DMS 273 (cell line): ENCODE data around the gene ZBTB42.
A peak's percentile ranks its signal among the peaks of the same experiment; 100 is the strongest.
"Not testable (repeated sequence)": the region's sequence is repeated elsewhere in the genome, so short reads cannot be mapped to it uniquely, and the experiment has no call there.

Experiments used
- DNase-seq: peaks from one replicate; lab custom pipeline; 2025; ENCODE audit not compliant: unreplicated experiment; lab: John Stamatoyannopoulos, UW

ZBTB42 gene

DNA sequence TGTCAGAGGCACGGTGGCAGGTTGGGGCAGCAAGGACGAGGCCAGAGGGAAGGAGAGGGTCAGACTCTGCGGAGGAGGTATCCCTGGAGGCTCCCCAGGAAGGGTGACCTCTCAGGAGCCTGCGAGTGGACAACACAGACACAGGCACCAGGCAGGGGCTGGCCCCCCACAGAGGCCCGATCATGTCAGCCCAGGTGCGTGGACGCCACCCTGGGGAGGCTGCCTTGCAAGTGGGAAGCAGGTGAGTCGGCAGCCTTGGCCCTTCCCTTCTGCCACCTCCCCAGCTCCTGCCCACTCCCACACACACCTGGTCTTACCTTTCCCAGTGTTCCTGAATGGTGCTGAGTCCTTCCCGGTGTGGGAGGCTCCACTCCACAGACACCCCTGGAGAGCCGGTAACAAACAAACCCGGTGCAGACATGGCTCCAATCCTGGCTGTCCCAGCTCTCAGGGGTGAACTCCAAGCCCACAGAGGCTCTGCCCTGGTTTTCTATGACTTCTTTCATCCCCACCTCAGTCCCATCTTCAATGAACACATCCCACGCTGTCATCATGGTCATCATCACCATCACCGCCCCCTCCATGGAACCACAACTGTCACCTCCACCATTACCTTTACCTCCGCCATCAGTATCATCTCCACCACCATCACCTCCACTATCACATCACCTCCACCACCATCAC is 5.2 kb downstream of the ZBTB42 start:
- DNase-seq: peak; percentile 44

DNA sequence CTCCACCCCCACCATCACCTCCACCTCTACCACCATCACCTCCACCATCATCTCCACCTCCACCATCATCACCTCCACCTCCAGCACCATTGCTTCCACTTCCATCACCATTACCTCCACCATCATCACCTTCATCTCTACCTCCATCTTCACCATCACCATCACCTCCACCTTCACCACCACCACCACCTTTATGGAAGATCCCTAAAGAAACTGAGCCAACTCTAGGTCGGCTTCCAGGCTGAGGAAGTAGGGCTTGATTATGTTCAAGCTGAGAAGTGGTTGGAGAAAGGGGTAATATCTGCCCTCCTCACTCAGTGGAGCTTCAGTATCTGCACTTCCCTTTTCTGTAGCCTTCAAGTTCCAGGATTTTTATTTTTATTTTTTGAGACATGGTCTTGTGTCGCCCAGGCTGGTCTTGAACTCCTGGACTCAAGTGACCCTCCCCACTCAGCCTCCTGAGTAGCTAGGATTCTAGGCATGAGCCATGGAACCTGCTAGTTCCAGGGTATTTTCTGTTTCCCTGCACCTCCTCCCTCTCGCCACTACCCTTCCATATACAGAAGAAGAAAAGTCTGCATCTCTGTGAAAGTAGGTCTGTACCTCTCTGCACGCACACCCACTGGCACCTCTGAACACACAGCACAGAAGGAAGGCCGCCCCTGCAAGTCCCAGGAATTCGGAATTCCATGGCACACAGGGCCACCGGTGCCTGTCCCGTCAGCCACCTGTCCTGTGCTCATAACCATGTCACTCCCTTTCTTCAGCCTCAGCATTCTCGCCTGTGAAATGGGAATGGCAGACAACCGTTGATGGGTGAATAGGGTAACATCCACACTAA is 5.9 kb downstream of the ZBTB42 start:
- DNase-seq: no peak

DNA sequence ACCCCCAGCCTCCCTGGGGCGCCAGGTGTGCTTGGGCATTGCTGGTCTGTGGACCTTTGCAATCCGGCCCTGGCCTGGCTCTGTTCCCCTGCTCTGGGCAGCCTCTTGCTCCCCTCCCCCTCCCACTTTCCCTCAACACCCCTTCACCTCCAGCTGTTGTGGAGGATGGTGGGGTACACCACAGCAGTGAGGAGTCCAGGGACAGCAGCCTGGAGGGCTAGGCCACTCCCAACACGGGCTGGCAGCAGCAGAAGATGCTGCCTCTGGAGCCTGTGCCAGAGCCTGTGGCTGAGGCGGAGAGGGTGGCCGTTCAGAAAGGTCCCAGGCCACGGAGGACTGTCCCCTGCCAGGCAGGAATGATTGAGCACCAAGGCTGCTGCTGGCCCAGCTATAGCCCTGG is 7.6 kb downstream of the ZBTB42 start:
- DNase-seq: no peak

DNA sequence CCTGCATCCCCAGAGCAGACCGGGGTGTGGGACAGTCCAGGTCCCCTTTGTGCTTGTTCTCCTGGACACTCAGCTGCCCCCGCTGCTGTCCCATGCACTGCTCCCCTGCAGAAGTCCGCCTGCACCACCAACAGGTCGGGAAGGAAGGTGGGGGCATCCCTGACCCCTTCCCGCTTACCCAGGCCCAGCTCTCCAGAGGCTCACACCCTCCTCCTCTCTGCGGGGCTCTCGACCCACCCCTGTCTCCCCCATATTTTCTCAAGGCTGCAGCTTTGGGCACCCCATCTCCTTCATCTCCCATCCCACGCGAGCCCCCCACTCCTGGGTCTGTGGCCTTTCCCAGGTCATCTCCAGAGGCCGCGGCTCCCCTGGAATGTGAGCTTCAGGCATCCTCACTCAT is 9.4 kb downstream of the ZBTB42 start:
- DNase-seq: no peak

DNA sequence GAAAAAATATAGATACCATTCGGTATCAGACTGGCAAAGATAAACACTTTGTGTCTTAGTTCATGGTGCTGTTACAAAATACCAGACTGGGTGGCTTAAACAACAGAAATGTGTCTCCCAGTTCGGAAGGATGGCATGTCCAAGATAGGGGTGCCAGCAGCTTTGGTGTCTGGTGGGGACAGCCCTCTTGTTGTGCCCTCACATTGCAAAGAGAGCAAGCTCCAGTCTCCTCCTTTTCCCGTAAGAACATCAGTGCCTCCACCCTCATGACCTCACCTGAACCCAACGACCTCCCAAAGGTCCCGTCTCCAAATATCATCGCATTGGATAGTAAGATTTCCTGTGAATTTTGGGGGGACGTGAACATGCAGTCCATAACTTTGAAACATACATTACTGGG is 12.4 kb downstream of the ZBTB42 start:
- DNase-seq: no peak

DNA sequence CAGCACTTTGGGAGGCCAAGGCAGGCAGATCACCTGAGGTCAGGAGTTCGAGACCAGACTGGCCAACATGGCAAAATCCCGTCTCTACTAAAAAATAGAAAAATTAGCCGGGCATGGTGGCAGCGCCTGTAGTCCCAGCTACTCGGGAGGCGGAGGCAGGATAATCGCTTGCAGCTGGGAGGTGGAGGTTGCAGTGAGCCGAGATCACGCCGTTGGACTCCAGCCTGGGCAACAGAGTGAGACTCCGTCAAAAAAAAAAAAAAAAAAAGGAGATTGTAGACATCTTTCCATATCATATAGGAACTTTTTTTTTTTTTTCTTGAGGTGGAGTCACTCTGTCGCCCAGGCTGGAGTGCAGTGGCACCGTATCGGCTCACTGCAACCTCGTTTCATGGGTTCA is 13.8 kb downstream of the ZBTB42 start:
- DNase-seq: not testable (repeated sequence)

DNA sequence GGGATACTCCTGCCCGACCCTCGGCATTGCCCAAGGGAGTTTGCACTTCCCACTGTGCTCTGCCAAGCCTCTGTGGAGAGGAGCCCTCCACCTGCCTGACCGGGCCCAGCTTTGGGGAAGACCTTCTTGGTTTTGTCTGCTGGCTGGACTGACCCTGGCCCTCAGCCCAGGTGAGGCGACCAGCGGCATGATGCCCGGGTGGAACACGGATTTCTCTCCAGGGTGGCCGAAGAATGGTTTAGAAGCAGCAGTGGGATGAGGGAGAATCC is 15.6 kb downstream of the ZBTB42 start:
- DNase-seq: no peak

DNA sequence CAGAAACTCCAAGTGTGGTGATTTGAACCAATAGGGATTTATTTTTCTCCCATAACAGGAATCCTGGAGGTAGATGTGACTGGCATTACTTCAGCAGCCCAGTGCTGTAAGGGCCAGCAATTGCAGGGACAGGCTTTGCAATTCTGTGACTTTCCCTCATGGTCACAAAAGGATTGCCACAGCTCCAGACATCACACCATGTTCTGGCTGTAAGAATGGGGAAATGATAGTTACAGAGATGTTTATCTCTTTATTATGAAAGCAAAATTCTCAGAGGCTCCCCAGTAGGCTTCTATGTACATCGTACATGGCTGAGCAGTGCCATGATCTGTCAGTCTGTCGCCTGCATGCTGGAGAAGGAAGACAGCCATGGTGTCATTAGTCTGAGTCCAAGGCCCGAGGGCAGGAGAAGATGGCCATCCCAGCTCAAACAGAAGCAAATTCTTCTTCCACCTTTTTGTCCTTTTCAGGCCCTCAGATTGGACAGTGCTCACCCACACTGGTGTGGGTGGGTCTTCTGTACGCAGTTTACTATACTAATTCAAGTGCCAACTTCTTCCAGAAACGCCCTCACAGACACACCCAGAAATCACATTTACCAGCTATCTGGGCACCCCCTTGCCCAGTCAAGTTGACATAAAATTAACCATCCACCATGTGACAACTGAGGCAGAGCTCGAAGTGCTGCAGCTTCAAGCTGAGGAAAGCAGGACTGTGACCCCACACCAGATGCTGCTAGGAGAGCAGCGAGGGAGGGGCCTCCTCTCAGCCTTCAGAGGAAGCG is 17.2 kb downstream of the ZBTB42 start:
- DNase-seq: peak; percentile 92

DNA sequence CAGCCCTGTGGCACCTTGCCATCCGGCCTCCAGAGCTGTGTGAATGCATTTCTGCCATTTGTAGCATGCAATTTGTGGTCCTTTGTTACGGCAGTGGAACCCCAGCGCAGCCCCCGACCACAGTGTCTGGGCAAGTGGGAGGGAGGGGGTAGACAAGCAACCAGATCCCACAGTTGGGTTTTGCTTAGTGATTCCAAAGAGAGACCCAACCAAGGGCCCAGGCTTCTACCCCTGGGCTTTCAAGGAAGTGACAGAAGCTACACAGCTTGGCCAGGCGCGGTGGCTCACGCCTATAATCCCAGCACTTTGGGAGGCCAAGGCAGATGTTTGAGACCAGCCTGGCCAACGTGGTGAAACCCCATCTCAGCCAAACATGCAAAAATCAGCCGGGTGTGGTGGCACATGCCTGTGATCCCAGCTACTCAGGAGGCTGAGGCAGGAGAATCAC is 17.8 kb downstream of the ZBTB42 start:
- DNase-seq: peak; percentile 82

DNA sequence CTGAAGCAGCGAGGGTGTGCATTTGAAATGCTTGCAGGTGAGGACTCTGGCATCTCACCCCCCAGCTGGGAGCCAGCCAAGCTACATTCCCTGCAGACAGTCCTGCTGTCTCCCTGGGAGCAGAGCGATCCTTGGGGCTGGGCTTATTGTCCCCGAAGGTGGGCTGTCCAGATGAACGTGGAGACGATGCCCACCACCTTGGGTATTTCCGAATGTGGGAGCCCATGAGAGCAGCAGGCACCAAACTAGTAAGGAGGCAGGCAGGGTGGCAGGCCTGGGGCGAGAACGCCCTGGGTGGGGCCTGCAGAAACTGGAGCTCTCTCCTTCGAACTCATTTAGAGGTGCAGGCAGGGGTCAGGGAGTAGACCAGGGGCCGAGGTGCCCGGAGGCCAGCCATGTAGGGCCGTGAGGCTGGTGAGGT is 18.5 kb downstream of the ZBTB42 start:
- peak; percentile 84 for DNase-seq

DNA sequence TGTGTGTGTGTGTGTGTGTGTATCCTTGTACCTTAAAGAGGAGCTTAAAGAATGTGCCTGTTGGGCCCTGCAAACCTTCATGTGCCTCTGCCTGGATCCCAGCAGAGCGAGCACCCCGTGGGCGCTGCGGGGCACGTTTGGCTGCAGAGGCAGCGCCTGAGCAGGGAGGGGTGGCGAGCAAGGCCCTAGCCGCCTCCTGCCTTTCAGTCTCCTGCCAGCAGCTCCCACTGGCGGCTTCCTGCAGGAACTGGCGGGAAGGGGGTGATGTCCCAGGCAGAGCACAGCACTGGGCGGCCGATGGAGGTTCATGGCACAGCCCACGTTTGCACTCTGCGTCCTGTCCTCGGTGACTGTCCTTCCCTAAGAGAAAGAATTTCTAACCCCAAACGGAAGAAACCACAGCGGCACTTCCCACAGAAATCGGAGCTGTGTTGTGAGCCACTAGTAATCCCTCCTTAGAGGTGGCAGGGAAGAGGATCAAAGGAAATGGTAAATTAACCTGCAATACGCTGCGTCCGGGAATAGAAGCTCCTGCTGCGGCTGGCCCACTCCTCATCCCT is 19.8 kb downstream of the ZBTB42 start:
- peak; percentile 93 for DNase-seq

DNA sequence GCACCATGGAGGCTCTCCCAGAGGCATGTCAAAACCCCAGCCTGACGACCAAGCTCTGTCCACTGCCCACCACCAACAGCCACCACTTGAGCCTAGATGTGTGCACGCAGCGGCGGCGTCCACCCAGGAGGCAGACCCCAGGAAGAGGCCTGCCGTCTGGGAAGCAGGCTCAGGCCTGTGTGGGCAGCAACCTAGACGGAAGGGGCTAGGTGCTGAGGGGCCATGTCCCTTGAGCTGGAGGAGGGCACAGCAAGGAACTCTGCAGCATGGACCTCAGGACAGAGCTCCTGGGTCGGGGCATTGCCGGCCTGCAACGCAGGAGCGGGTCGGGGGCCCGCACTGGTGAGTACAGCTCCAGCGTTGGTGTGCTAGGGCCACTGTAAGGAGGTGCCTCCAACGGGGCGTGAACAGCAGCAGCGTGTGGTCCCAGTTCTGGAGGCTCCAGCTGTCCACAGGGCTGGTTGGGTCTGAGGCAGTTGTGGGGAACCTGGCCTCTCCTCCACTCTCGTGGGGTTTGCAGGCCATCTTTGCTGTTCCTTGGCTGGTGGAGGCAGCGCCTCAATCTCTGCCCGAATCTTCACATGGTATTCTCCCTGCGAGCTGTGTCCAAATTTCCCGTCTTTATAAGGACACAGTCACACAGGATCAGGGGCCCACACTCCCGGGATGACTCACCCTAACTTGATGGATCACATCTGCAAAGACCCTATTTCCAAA is 20.5 kb downstream of the ZBTB42 start:
- DNase-seq: no peak

DNA sequence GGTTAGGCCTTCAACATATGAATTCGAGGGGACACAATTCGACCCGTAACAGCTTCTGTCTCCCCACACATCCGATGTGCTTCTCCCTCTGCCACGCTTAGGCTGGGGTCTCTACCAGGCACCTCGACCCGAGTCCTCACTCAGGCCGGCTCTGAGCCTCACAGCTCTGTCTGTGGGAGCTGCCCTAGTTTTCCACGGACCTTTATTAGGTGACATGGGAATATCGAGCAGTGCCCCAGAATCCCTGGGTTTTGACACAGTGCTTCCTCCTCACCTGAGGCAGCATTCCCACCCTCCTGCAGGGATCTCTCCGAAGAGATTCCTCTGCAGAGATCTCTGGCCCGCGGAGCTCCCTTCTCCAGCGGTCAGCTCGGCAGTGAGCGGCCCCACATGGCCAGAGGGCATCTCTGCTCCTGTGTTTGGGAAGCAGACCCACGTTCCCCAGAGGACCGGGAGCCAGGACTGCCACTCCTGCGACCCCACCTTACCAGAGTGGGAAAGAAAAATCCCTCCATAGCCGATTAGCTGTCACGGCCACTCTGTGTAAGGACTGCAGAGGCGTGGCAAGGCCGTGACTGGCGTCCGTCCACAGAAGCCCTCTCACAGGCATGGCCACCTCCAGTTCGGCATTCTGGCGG is 21.2 kb downstream of the ZBTB42 start:
- no peak for DNase-seq

DNA sequence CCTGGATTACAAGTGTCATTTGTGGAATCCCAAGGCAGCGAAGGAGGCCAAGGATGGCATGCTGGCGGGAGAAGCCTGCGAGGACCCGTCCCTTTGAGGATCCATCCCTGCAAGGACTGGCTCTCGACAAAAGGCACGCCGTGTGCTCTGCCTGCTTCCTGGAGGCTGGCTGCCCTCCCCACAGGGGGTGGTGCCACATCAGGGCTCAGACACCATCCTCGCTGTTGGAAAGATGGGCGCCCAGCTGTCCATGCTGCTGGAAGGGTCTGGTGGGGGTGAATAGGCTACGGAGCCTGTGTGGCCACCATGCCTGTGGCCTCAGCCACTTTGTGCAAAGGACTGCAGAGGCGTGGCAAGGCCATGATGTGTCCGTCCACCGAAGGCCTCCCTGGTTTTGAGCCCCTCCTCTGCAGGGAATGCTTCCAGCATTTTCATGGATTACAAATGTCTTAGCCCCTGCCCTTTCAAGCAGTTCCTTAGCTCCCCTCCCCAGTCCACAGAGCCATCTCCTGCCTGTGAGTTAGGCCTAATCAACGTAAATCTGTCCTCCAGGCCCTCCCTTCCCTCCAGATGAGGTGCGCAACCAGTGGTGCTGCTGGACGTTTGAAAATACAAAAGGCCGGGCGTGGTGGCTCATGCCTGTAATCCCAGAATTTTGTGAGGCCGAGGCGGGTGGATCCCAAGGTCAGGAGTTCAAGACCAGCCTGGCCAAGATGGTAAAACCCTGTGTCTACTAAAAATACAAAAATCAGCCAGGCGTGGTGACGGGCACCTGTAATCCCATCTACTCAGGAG is 22.1 kb downstream of the ZBTB42 start:
- DNase-seq: no peak

DNA sequence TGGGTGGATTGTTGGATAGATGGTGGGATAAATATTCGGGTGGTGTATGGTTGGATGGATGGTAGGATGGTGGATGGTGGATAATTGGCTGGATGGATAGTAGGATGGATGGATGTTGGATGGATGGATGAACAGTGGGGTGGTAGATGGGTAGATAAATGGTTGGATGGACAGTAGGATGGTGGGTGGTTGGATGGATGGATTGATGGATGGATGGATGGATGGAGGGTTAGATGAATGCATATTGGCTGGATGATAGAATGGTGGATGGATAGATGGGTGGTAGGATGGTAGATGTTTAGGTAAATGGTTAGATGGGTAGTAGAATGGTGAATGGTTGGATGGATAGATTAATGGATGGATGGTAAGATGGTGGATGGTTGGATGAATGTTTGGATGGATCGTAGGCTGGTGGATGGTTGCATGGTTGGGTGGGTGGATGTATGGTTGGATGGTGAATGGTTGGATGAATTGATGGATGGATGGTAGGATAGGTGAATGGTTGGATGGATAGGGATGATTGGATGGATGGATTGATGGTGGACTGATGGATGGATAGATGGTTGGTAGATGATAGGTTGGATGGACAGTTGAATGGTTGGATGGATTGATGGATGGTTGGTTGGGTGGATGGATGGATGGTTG is 23.6 kb downstream of the ZBTB42 start:
- DNase-seq: no peak

DNA sequence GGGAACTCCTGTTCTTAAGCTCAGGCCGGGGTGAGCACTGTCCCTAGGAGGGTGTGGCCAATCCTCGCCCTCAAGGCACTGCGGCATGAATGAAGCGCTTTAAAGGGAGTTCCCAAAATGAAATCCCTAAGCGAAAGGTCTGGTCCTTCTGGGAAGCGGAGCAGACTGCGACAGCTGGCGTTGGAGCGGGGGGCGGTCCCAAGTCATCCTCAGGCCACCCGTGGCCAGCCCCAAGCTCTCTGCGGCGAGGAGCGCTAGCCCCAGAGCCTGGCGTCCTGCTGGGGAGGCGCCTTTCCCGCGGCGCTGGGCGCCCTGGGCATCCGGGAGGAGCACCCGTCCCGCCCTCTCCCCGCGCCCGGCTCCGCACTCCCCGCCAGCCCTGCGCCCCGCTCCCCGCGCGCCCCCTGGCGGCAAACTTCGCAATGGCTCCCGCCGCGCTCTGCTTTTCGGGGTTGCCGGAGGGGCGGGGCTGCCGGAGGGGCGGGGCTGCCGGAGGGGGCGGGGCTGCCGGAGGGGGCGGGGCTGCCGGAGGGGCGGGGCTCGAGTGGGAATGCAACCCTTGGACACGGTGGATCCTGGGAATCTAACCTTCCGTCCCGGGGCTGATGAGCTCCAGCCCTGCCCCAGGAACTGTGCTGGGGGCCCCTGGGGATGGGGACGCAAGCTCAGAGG is 25.4 kb downstream of the ZBTB42 start:
- peak; percentile 94 for DNase-seq

DNA sequence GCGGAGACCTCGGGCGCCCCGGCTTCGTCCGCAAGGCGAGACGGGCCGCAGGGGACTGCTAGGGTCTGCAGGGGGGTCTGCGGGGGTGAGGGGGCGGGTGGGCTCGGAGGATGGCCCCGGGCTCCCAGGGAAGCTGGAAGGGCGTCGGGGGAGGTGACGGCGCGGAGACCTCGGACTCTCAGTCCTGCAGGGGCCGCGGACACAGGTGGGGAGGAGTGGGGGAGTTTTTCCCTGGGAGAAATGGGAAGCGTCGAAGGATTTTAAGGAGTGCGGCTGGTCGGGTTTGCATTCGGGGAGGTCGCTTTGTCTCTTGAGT is 25.9 kb downstream of the ZBTB42 start:
- no peak for DNase-seq

DNA sequence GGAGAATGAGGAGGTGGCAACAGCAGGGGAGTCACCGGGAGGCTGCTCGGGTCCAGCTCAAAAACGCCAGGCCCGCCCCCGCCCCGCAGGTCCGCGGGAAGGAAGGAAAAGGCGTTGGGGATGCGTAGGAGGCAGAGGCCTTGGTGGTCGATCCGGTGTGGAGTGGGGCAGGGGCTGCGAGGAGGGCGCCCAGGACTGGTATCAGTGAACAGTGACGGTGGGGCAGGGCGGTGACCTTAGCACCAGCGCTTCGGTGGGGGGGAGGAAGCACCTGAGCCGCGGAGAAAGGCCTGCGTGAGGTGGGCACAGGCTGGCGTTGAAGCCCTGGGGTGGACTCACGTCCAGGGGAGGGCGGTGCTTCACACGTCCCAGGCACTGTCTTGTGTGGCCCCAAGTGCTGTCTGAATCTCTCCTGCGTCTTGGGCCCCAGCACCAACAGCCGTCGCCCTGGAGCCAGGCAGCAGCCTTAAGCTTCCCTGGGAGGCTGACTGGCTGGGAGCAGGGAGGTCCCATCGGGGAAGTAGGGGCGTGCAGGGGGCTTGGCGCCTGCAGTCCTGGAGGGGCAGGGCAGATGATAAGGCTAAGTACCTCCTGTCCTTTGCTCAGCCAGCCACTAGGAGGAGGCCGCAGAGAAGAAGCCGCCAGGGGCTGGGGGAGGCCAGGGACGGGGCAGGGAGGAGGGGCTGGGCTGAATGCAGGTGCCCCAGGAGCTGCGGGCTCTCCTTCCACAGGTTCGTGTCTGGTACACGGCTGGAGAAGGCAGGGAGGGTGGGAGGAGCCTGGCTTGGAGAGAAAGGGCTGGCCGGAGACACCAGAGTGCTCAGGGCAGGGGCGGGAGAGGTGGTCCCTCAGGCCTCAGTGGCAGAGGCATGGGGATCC is 26.5 kb downstream of the ZBTB42 start:
- peak; percentile 80 for DNase-seq
